Upper lobe of left lung (tissue), 6 donors: ENCODE data around the gene UQCRC2. TPM values are rescaled to one million over a fixed set of nuclear protein-coding genes. Genes with fewer than 3 reads are reported as not detected.

Experiments
- ATAC-seq, 2 donors: fragments of 200-7000 bp; cut with Tn5 transposase; one replicate each; pipeline ENCODE4 v1.9.1; 2022; ENCODE audit warnings: mild to moderate bottlenecking in 2 of 2, moderate library complexity in 2 of 2; ENCODE audit not compliant: low FRiP score in 2 of 2
- DNase-seq, 2 donors: peaks; one replicate each; pipeline ENCODE4 v3.0.0-alpha.2; 2019 to 2020
- H3K27ac ChIP-seq, 4 donors: fragments of 200-600 bp; sonication (generic); one replicate each; pipeline ENCODE4 v1.5.1; 2016 to 2019
- H3K27me3 ChIP-seq, 4 donors: fragments of 200-600 bp; sonication (generic); one replicate each; pipeline ENCODE4 v1.5.1; 2017 to 2019
- H3K36me3 ChIP-seq, 4 donors: fragments of 200-600 bp; sonication (generic); one replicate each; pipeline ENCODE4 v1.5.1; 2016 to 2019
- H3K4me1 ChIP-seq, 4 donors: fragments of 200-600 bp; sonication (generic); one replicate each; pipeline ENCODE4 v1.5.1; 2018 to 2019
- H3K4me3 ChIP-seq, 4 donors: fragments of 200-600 bp; sonication (generic); one replicate each; pipeline ENCODE4 v1.5.1; 2017 to 2019; ENCODE audit warnings: mild to moderate bottlenecking in 2 of 4, moderate library complexity in 1 of 4
- H3K9me3 ChIP-seq, 4 donors: fragments of 200-600 bp; sonication (generic); one replicate each; pipeline ENCODE4 v1.5.1; 2018 to 2019
- EP300 ChIP-seq, 4 donors: sonication (generic); formaldehyde crosslinking; IDR thresholded peaks; one replicate each; pipeline ENCODE4 v1.5.1; 2017; ENCODE audit warnings: antibody characterized with exemption in 4 of 4, control low read depth in 2 of 4
- POLR2A ChIP-seq, 4 donors: fragments of 450-650 bp; IDR thresholded peaks; one replicate each; pipeline ENCODE4 v1.5.1; 2016 to 2017; ENCODE audit warnings: antibody characterized with exemption in 4 of 4, mild to moderate bottlenecking in 2 of 4
- POLR2AphosphoS5 ChIP-seq, 2 donors: sonication (generic); formaldehyde crosslinking; IDR thresholded peaks; one replicate each; pipeline ENCODE4 v1.5.1; 2017; ENCODE audit warnings: antibody characterized with exemption in 2 of 2
- WGBS, 2 donors: methylation state at CpG; one replicate each; pipeline ENCODE4 v1.1.5; 2017 to 2018; 5-methylcytosine and 5-hydroxymethylcytosine counted together
- total RNA-seq, 6 donors: library from RNA; depleted of rRNA in 4 of 6; stranded (reverse); fragments of >200 nt in 4 of 6; gene quantifications; one replicate each; pipeline versions ENCODE4 v1.1.0 to v1.2.1, GENCODE V29; 2016 to 2021
- TF ChIP-seq, protein P1 (sequence below), 6 experiments: fragments of 450-650 bp in 4 of 6; fragments of 200-600 bp in 2 of 6; sonication (generic) in 2 of 6; IDR thresholded peaks; one replicate each; pipeline ENCODE4 v1.5.1; 2016 to 2019; ENCODE audit warnings: antibody characterized with exemption in 6 of 6
- donor health status: DM: no; HTN: no; CAD: no; lungs with moderate emphysema.
- donor health status: DM: no; HTN: yes; CAD: no; lungs with severe emphysema.

The UQCRC2 gene
- total RNA-seq, 6 donors from 2014 or later, result 119 to 252 (median 155) TPM

DNA sequence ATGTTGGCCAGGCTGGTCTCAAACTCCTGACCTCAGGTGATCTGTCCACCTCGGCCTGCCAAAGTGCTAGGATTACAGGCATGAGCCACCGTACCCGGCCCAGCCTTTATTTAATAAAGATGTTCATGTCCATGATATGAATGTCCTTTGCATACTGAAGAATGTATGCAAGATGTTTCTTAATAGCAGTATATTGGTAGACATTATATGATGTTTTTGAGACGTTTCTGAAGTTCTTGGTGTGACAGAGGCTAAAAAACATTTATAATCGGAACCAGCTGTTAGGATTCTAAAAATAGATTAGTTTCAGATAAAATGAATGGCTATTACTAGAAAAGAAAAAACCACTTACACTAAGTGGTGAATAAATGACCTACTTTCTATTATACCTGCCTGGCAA, 36.0 kb downstream of the UQCRC2 start:
- H3K27ac ChIP-seq, result no peak overlapping the region
- DNase-seq (no peak), ATAC-seq (no peak)
- no peaks in the 10 kb centered on the region for H3K9me3 ChIP-seq
- H3K4me3 ChIP-seq, result no peak overlapping the region
- TF ChIP-seq POLR2AphosphoS5 (IDR thresholded peaks at IDR 0.05) (no peak), EP300 (IDR thresholded peaks at IDR 0.05) (no peak), POLR2A (IDR thresholded peaks at IDR 0.05) (no peak)
- TF ChIP-seq, protein P1, sequence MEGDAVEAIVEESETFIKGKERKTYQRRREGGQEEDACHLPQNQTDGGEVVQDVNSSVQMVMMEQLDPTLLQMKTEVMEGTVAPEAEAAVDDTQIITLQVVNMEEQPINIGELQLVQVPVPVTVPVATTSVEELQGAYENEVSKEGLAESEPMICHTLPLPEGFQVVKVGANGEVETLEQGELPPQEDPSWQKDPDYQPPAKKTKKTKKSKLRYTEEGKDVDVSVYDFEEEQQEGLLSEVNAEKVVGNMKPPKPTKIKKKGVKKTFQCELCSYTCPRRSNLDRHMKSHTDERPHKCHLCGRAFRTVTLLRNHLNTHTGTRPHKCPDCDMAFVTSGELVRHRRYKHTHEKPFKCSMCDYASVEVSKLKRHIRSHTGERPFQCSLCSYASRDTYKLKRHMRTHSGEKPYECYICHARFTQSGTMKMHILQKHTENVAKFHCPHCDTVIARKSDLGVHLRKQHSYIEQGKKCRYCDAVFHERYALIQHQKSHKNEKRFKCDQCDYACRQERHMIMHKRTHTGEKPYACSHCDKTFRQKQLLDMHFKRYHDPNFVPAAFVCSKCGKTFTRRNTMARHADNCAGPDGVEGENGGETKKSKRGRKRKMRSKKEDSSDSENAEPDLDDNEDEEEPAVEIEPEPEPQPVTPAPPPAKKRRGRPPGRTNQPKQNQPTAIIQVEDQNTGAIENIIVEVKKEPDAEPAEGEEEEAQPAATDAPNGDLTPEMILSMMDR (IDR thresholded peaks at IDR 0.05), result no peak
- H3K27me3 ChIP-seq, result no peaks in the 10 kb centered on the region
- peaks cover 0 to 10% (median 5%) of the 10 kb centered on the region in 4 donors for H3K36me3 ChIP-seq
- H3K4me1 ChIP-seq, result peaks cover 8 to 12% (median 10%) of the 10 kb centered on the region in 4 donors
- 66 to 70% methylated on average over 5 of the region's 5 CpGs for WGBS, 2 donors

DNA sequence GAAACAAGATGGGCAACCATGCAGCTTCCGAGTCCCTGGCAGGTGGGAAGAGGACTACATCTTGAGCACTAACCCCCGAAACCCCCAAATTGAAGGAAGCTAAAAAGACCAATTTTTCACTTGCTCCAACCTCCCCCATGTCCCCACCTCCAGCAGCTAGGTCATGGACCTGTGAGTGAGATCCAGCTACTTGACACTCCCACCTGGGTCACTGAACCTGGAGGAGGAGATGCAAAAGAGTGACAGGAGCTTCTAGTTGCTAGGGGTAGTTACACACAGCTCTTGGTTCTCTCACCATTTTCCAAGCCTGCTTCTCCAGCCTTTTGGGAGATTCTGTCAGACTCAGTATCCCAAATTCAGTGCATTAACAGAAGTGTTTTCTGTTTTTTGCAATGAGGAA, 36.6 kb downstream of the UQCRC2 start:
- TF ChIP-seq EP300 (IDR thresholded peaks at IDR 0.05) (no peak), POLR2A (IDR thresholded peaks at IDR 0.05) (no peak), POLR2AphosphoS5 (IDR thresholded peaks at IDR 0.05) (no peak)
- TF ChIP-seq, protein P1 (IDR thresholded peaks at IDR 0.05), result no peak

DNA sequence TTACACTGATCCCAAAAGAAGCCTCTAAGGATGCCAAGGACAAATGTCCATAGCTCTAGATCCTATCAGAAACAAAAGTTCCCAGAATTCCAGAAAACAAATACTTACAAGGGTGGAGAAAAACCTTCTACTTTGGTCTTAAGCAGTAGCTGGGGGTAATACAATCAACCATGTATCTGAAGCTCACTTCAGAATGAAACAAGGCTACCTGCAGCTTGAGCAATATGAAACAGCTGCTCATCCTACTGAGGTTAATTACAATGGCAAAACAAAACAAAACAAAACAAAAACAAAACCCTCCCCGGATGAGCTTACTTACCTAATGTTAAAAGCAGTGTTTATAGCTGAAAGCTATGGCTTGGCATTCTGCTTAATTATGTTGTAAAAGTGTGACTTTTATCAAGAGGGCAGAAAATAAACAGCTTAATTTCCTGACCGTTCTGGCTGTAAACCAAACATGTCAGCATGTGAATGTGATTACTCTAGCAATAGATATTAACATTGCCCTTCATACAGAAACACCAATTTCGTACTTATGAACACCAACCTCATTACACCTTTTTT, 37.3 kb downstream of the UQCRC2 start:
- TF ChIP-seq, protein P1 (IDR thresholded peaks at IDR 0.05), result no peak
- TF ChIP-seq POLR2AphosphoS5 (IDR thresholded peaks at IDR 0.05) (no peak), POLR2A (IDR thresholded peaks at IDR 0.05) (no peak), EP300 (IDR thresholded peaks at IDR 0.05) (no peak)
- Histone ChIP-seq H3K4me1 (peaks cover 8 to 12% (median 10%) of the 10 kb centered on the region in 4 donors), H3K27ac (no peak overlapping the region), H3K36me3 (peaks cover 0 to under 1% (median 0%) of the 10 kb centered on the region in 4 donors), H3K9me3 (no peaks in the 10 kb centered on the region), H3K4me3 (no peak overlapping the region), H3K27me3 (no peaks in the 10 kb centered on the region)
- ATAC-seq (no peak), DNase-seq (no peak)
- WGBS, 2 donors, result 42 to 54% methylated on average over 3 of the region's 3 CpGs

More for the DNA sequence above, 36.6 kb downstream of the UQCRC2 start:
- Histone ChIP-seq H3K27me3 (no peaks in the 10 kb centered on the region), H3K27ac (no peak overlapping the region), H3K36me3 (peaks cover 0 to 7% (median under 1%) of the 10 kb centered on the region in 4 donors), H3K4me3 (no peak overlapping the region), H3K9me3 (no peaks in the 10 kb centered on the region), H3K4me1 (peaks cover 8 to 12% (median 10%) of the 10 kb centered on the region in 4 donors)
- no peak for DNase-seq
- no peak for ATAC-seq
- 87 to 100% methylated on average over 2 of the region's 2 CpGs for WGBS, 2 donors

DNA sequence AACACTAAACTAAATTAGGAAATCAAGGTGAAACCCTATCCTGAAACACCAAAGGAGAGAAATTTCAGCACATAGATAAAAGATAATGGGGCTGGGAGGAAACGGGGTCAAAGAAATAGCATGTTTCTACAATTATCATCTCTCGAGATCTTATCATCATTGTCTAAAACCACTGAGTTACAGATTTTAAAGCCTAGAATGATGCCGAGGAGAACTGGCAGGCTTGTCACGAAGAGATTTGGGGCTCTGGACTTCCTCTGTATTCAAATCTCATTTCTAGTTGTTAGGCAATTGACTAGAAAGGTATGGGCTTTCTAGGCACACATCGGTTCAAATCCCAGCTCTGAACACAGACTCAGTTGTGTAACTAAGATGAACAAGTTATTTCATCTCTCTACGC, 38.5 kb downstream of the UQCRC2 start:
- DNase-seq (no peak), ATAC-seq (no peak)
- Histone ChIP-seq H3K27me3 (no peaks in the 10 kb centered on the region), H3K4me3 (no peak overlapping the region), H3K27ac (no peak overlapping the region), H3K36me3 (no peaks in the 10 kb centered on the region), H3K4me1 (peaks cover 5 to 12% (median 10%) of the 10 kb centered on the region in 4 donors), H3K9me3 (no peaks in the 10 kb centered on the region)
- 76 to 83% methylated on average over 6 of the region's 6 CpGs for WGBS, 2 donors
- TF ChIP-seq, protein P1 (IDR thresholded peaks at IDR 0.05), result no peak
- TF ChIP-seq POLR2AphosphoS5 (IDR thresholded peaks at IDR 0.05) (no peak), POLR2A (IDR thresholded peaks at IDR 0.05) (no peak), EP300 (IDR thresholded peaks at IDR 0.05) (no peak)
